Measurements from ENCODE around the gene DSN1.

DNA sequence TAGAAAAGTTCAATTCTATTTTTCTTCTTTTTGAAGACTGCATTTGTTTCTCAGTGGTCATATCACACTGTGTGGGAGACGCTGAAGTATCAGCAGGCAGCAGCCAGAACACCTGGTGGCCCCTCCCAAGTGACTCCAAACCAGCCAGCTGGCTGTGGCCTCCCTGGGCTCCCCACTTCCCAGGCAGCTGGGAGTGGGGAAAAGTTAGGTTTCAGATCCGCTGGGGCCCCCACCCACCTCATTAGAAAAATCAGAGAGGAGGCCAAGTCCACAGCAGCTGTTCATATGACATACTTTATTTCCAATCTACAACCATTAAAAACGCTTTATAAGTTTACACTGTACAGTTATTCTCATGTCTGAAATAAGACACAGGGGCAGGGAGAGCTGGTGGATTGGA, 3.6 kb upstream of the DSN1 start:
- TF ChIP-seq, protein P1, sequence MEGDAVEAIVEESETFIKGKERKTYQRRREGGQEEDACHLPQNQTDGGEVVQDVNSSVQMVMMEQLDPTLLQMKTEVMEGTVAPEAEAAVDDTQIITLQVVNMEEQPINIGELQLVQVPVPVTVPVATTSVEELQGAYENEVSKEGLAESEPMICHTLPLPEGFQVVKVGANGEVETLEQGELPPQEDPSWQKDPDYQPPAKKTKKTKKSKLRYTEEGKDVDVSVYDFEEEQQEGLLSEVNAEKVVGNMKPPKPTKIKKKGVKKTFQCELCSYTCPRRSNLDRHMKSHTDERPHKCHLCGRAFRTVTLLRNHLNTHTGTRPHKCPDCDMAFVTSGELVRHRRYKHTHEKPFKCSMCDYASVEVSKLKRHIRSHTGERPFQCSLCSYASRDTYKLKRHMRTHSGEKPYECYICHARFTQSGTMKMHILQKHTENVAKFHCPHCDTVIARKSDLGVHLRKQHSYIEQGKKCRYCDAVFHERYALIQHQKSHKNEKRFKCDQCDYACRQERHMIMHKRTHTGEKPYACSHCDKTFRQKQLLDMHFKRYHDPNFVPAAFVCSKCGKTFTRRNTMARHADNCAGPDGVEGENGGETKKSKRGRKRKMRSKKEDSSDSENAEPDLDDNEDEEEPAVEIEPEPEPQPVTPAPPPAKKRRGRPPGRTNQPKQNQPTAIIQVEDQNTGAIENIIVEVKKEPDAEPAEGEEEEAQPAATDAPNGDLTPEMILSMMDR (optimal IDR thresholded peaks at IDR 0.05 in 1 of 3, IDR thresholded peaks at IDR 0.05 in 1 of 3, conservative IDR thresholded peaks at IDR 0.05 in 1 of 3; ENCODE audit: extremely low read depth in 1 of 3, insufficient read depth in 2 of 3, low read length in 3 of 3) = no peak
- no peak for TF ChIP-seq EZH2 (IDR thresholded peaks at IDR 0.05; ENCODE audit: low read length)
